Myocyte (in vitro differentiated cells): ENCODE data around the gene CCDC183. TPM values are rescaled to one million over a fixed set of nuclear protein-coding genes. Genes with fewer than 3 reads are reported as not detected.
"Not testable (repeated sequence)": the region's sequence is repeated elsewhere in the genome, so short reads cannot be mapped to it uniquely, and the experiment has no call there.

Experiments used
- DNase-seq: peaks from one replicate; pipeline ENCODE4 v3.0.0-alpha.2; 2012; ENCODE audit warnings: low read depth
- polyA plus RNA-seq: library from polyadenylated mRNA; unstranded; fragments of >200 nt; gene quantifications from one replicate; pipeline ENCODE4 v1.2.1, GENCODE V29; 2012; ENCODE audit warnings: missing spikeins
- total RNA-seq: library from RNA; depleted of rRNA; stranded (reverse); fragments of >200 nt; gene quantifications from 2 replicates; pipeline ENCODE4 v1.2.3, GENCODE V29; 2014

Gene CCDC183
- 0.70 and 3.4 TPM in 2 replicates for total RNA-seq
- polyA plus RNA-seq = 1.7 TPM

DNA sequence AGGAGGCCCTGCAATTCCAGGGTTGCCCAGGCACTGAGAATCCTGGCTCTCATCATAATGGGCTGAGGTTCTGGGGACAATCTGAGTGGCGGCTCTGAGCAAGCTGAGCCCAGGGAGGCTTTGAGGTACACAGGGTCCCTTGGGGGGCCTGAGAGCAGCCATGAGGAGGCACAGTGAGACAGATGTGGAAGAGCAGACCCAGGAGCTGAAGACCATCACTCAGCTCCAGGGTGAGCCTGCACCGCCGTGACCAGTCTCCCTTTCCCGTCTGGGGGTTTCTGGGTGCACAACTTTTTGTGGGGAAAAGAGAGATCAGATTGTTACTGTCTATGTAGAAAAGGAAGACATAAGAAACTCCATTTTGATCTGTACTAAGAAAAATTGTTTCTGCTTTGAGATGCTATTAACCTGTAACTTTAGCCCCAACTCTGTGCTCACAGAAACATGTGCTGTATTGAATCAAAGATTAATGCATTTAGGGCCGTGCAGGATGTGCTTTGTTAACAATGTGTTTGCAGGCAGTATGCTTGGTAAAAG, at the start of gene CCDC183:
Gene CCDC183, plus strand, starts transcription at position 101 of the 537 bp plus-strand sequence. Its CDS starts 60 bp downstream, at position 161.
- DNase-seq = no peak

DNA sequence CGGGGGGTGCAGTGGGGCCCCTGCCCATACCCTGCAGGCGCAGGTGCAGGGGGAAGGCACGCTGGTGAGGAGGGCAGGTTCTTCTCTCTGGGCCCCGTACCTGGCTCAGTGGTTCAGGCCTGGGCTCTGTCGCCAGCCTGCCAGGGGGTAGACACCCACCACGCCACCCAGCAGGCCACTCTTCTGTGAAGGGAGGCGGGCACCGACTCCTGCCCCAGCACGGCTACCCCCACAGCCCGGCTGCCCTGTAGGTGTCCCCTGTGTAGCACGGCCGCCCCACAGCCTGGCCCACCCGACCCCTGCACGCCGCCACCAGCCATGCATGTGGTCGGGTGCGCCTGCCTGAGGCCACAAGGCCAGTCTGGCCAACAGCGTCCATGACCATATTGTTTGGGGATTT, 49.5 kb upstream of the CCDC183 start:
- DNase-seq = no peak

DNA sequence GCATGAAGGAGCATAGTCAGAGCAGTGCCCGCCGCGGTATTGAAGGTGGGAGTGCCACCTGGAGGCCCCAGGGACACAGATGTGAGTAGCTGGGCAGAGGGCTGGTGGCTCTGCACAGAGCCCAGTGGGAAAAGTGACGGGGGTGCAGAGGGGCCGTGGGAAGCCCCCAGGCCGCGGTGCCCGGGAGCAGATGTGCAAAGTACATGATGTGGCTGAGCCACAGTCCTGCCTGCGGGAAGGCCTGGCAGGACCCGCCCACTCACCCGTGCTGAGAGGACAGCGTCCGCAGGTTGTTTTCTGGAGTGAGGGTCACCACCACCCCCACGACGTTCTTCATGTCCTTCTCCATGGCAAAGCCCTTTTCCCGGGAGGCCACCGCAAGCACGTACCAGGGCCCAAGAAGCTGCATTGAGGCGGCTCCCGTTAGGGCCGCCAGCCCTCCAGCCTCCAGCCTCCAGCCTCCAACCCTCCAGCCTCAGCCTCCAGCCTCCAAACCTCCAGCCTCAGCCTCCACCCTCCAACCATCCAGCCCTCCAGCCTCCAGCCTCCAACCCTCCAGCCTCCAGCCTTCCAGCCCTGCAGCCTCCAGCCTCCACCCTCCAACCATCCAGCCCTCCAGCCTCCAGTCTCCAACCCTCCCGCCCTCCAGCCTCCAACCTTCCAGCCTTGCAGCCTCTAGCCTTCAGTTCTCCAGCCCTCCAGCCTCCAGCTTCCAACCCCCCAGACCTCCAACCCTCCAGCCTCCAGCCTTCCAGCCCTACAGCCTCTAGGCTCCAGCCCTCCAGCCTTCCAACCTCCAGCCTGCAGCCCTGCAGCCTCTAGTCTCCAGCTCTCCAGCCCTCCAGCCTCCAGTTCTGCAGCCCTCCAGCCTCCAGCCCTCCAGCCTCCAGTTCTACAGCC, 48.7 kb upstream of the CCDC183 start:
- no peak for DNase-seq

DNA sequence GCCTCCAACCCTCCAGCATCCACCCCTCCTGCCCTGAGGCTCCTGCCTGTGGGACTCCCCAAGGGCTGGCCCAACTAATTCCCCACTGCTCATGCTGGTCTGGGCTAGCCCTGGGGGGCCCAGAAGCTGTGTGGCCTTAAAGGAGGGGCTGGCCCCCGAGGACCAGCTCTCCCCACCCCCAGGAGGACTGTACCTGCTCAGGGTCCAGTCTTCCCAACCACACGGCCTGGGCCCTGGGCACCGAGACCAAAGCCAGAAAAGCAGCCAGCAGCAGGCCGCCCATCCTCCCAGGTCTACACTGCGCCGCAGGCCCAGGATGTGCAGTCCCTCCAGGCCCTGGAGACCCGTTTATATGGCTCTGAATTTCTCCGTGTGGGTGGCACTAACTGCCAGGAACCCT, 47.9 kb upstream of the CCDC183 start, which contains the start of gene LCN6:
Gene LCN6, minus strand, starts transcription at position 325 of the 400 bp plus-strand sequence. Its CDS starts 42 bp downstream, at position 283.
- no peak for DNase-seq

GRCh38 chr9:136748666-136749611, 47.2 kb upstream of the CCDC183 start:
- DNase-seq = no peak

- DNase-seq = no peak
Measured at GRCh38 chr9:136750526-136750925, 45.6 kb upstream of the CCDC183 start.

GRCh38 chr9:136751244-136751643, 44.9 kb upstream of the CCDC183 start:
- DNase-seq = no peak

DNA sequence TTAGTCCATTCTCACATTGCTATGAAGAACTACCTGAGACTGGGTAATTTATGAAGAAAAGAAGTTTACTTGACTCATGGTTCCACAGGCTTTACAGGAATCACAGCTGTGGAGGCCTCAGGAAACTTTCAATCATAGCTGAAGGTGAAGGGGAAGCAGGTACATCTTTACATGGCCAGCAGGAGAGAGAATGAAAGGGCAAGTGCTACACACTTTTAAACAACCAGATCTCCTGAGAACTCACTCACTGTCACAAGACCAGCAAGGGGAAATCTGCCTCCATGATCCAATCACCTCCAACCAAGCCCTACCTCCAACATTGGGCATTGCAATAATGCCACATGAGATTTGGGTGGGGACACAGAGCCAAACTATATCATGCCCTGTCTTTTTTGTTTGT, 44.3 kb upstream of the CCDC183 start:
- no peak for DNase-seq

- DNase-seq = no peak
Measured at GRCh38 chr9:136753371-136754058, 42.6 kb upstream of the CCDC183 start.

GRCh38 chr9:136754059-136754572, 42.0 kb upstream of the CCDC183 start:
- no peak for DNase-seq

DNA sequence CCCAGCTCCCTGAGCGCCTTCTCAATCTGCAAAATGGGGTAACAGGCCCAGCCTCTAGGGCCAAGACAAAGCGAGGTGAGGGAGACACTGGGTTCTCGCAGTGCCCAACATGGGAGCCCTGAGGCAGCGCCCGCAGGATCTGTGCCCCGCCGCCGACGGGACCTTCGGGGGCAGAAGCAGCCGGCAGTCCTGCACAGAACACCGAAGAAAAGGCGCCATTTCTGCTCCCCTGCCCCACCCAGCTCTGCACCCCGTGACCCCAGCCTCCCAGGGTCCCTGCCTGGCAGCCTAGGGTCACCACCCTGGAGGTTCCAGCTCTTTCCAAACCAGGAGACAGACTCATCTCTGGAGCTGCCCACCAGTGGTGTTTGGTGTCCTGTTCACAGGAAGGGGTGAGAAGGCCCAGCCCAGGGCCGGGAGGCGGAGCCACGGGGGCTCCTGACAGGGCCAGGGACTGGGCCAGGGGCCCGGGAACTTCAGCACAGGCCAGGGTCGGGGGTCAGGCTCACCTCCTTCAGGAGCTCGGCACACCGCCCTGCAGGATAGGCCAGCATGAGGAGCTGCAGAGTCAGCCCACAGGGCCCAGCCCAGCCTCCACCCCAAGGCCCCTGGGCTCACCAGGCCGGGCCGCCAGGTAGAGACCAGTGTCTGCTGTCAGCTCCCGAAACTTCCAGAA, 41.4 kb upstream of the CCDC183 start:
- DNase-seq = no peak

GRCh38 chr9:136755302-136756133, 40.6 kb upstream of the CCDC183 start:
- not testable (repeated sequence) for DNase-seq

- no peak for DNase-seq
Measured at GRCh38 chr9:136756134-136756438, 40.1 kb upstream of the CCDC183 start.

GRCh38 chr9:136756836-136757235, 39.3 kb upstream of the CCDC183 start:
- DNase-seq = no peak

- DNase-seq = peak; percentile 91
Measured at GRCh38 chr9:136757328-136757727, 38.8 kb upstream of the CCDC183 start.

GRCh38 chr9:136757751-136758140, 38.4 kb upstream of the CCDC183 start:
- no peak for DNase-seq

DNA sequence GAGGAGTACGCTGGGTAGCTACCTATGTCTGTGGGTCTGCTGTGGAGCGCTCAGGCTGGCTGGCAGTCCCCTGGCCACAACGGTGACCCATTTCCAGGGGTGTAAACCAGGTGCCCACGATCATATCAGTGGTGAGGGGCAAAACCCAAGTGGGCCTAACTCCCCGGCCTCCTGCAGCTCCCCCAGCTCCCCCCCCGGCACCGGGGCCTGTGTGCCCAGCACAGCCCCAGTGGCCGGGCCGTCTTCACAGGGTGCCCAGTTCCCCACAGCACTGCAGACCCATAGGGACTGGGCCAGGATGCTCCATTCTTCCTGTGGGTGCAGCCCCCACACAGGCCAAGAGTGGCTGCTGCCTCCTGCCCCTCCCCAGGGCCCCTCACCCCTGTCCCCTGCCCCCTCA, 37.1 kb upstream of the CCDC183 start:
- no peak for DNase-seq

GRCh38 chr9:136759436-136760325, 36.5 kb upstream of the CCDC183 start:
- no peak for DNase-seq
